ENCODE data around the gene SLC35D3.
"Not testable (repeated sequence)": the region's sequence is repeated elsewhere in the genome, so short reads cannot be mapped to it uniquely, and the experiment has no call there.

SLC35D3 gene

GRCh38 chr6:136947037-136947436, 24.9 kb downstream of the SLC35D3 start:
- H3F3A ChIP-seq (ENCODE audit: insufficient read depth): no peaks in the 10 kb centered on the region
- no peak overlapping the region for H3K27ac ChIP-seq (ENCODE audit: low read depth, low read length)
- no peak overlapping the region for H2AFZ ChIP-seq (ENCODE audit: low read depth, low read length, severe bottlenecking)
- H3K27me3 ChIP-seq (ENCODE audit: low read length): no peaks in the 10 kb centered on the region
- no peaks in the 10 kb centered on the region for H3K36me3 ChIP-seq (ENCODE audit: low read length)
- no peak overlapping the region for H3K9ac ChIP-seq (ENCODE audit: low read length)
- H4K20me1 ChIP-seq (ENCODE audit: low read depth, low read length): no peaks in the 10 kb centered on the region
- TF ChIP-seq EZH2phosphoT487 (conservative IDR thresholded peaks at IDR 0.05; ENCODE audit: low read length) (no peak), CTCF (IDR thresholded peaks at IDR 0.05; ENCODE audit: insufficient read depth, low read length, poor library complexity, severe bottlenecking) (no peak)
- H3K79me2 ChIP-seq (ENCODE audit: insufficient read depth, low read length): no peaks in the 10 kb centered on the region
- no peak overlapping the region for H3K4me3 ChIP-seq (ENCODE audit: insufficient read depth, low read length, poor library complexity, severe bottlenecking)
- H3K9me2 ChIP-seq (replicated peaks; ENCODE audit: insufficient read depth, low read length): no peaks in the 10 kb centered on the region
- H3K9me3 ChIP-seq (ENCODE audit: insufficient read depth, low read length): no peaks in the 10 kb centered on the region
- H3K4me2 ChIP-seq (ENCODE audit: low read depth, low read length, poor library complexity, severe bottlenecking): no peak overlapping the region

DNA sequence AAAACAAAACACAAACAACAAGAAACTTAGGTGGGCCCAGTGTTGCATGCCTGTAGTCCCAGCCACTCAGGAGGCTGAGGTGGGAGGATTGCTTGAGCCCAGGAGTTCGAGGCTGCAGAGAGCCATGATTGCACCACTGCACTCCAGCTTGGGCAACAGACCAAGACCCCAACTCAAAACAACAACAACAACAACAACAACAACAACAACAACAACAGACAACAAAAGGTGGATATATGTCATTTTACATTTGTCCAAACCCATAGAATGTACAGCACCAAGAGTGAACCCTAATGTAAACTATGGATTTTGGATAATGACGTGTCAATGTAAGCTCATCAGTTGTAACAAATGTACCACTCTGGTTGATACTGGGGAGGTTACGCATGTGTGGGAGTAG, 27.9 kb downstream of the SLC35D3 start:
- not testable (repeated sequence) for H3K36me3 ChIP-seq (ENCODE audit: low read length); H3K4me2 ChIP-seq (ENCODE audit: low read depth, low read length, poor library complexity, severe bottlenecking); H3K4me3 ChIP-seq (ENCODE audit: insufficient read depth, low read length, poor library complexity, severe bottlenecking); H3K9me3 ChIP-seq (ENCODE audit: insufficient read depth, low read length); H2AFZ ChIP-seq (ENCODE audit: low read depth, low read length, severe bottlenecking); H3K9ac ChIP-seq (ENCODE audit: low read length); H3K27me3 ChIP-seq (ENCODE audit: low read length); H3F3A ChIP-seq (ENCODE audit: insufficient read depth); H4K20me1 ChIP-seq (ENCODE audit: low read depth, low read length); H3K79me2 ChIP-seq (ENCODE audit: insufficient read depth, low read length); H3K27ac ChIP-seq (ENCODE audit: low read depth, low read length); H3K9me2 ChIP-seq (replicated peaks; ENCODE audit: insufficient read depth, low read length)

DNA sequence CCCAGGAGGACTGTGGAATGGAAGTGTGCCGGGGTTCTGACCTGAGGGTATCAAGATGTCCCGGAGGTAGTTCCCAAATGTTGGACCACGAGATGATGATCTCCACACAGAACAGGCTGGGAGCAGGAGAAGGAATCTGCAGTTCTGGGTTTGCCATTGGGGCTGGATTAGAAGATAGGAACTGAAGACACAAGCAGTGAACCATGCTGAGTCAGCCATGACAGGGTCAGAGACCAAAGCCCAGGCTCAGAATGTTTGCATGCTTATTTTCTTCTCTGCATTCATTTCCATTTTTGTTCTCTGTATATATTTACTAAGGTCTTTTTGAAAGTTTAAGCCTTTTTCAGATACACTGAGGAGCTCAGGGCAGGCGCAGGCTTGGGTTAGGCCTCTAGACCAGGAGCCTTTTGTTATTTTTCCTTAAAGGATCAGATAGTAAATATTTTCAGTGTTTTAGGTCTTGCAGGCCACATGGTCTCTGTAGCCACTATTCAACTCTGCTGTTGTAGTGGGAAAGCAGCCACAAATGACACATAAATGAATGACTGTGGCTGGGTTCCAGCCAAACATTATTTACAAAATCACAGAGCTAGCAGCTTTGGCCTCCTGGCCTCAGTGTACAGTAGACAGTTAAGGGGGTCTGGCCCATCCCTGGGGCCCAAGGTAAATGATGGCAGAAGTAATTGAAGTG, 28.5 kb downstream of the SLC35D3 start:
- no peak overlapping the region for H2AFZ ChIP-seq (ENCODE audit: low read depth, low read length, severe bottlenecking)
- no peaks in the 10 kb centered on the region for H3F3A ChIP-seq (ENCODE audit: insufficient read depth)
- H3K4me3 ChIP-seq (ENCODE audit: insufficient read depth, low read length, poor library complexity, severe bottlenecking): no peak overlapping the region
- no peak overlapping the region for H3K9ac ChIP-seq (ENCODE audit: low read length)
- no peaks in the 10 kb centered on the region for H4K20me1 ChIP-seq (ENCODE audit: low read depth, low read length)
- TF ChIP-seq EZH2phosphoT487 (conservative IDR thresholded peaks at IDR 0.05; ENCODE audit: low read length) (no peak), CTCF (IDR thresholded peaks at IDR 0.05; ENCODE audit: insufficient read depth, low read length, poor library complexity, severe bottlenecking) (no peak)
- no peaks in the 10 kb centered on the region for H3K36me3 ChIP-seq (ENCODE audit: low read length)
- H3K4me2 ChIP-seq (ENCODE audit: low read depth, low read length, poor library complexity, severe bottlenecking): no peak overlapping the region
- H3K27me3 ChIP-seq (ENCODE audit: low read length): no peaks in the 10 kb centered on the region
- no peak overlapping the region for H3K27ac ChIP-seq (ENCODE audit: low read depth, low read length)
- H3K9me2 ChIP-seq (replicated peaks; ENCODE audit: insufficient read depth, low read length): no peaks in the 10 kb centered on the region
- H3K9me3 ChIP-seq (ENCODE audit: insufficient read depth, low read length): no peaks in the 10 kb centered on the region
- H3K79me2 ChIP-seq (ENCODE audit: insufficient read depth, low read length): no peaks in the 10 kb centered on the region

DNA sequence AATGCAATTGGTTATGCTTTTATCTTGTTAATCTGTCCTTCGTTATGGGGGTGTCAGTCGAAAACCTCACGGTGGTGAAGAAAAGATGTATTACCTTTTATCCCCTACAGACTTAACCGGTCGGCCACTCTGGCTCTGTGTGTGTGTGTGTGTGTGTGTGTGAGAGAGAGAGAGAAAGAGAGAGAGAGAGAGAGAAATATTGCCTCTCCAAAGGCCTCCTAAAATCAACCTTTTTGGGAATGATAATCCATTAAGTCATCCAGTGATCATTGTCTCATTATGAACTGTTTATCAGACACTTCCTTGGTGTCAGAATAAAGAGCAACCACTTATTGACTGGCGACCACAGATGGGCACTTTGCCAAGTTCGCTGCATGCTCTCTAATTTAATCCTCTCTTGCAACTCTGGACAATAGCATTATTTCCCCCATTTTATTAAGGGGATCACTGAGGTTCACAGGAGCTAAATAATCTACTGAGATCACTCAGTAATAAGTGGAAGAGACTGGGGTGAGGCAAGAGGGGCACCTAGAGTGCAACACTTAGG, 30.7 kb downstream of the SLC35D3 start:
- Histone ChIP-seq H3K27me3 (ENCODE audit: low read length) (no peaks in the 10 kb centered on the region), H3F3A (ENCODE audit: insufficient read depth) (no peaks in the 10 kb centered on the region), H2AFZ (ENCODE audit: low read depth, low read length, severe bottlenecking) (no peak overlapping the region), H3K4me2 (ENCODE audit: low read depth, low read length, poor library complexity, severe bottlenecking) (no peak overlapping the region), H3K79me2 (ENCODE audit: insufficient read depth, low read length) (no peaks in the 10 kb centered on the region), H3K9me2 (replicated peaks; ENCODE audit: insufficient read depth, low read length) (no peaks in the 10 kb centered on the region), H3K9me3 (ENCODE audit: insufficient read depth, low read length) (no peaks in the 10 kb centered on the region), H4K20me1 (ENCODE audit: low read depth, low read length) (no peaks in the 10 kb centered on the region), H3K36me3 (ENCODE audit: low read length) (no peaks in the 10 kb centered on the region), H3K9ac (ENCODE audit: low read length) (no peak overlapping the region), H3K4me3 (ENCODE audit: insufficient read depth, low read length, poor library complexity, severe bottlenecking) (no peak overlapping the region), H3K27ac (ENCODE audit: low read depth, low read length) (no peak overlapping the region)
- no peak for TF ChIP-seq EZH2phosphoT487 (conservative IDR thresholded peaks at IDR 0.05; ENCODE audit: low read length)
- no peak for TF ChIP-seq CTCF (IDR thresholded peaks at IDR 0.05; ENCODE audit: insufficient read depth, low read length, poor library complexity, severe bottlenecking)

Data from SU-DHL-6 (cell line).